GM18517 (cell line): ENCODE data around the gene RABL3.
A peak's percentile ranks its signal among the peaks of the same experiment; 100 is the strongest.
"Not testable (repeated sequence)": the region's sequence is repeated elsewhere in the genome, so short reads cannot be mapped to it uniquely, and the experiment has no call there.

Experiments
- ATAC-seq: cut with Tn5 transposase; IDR thresholded peaks from one replicate; pipeline ENCODE4 v1.9.1; 2021; ENCODE audit warnings: mild to moderate bottlenecking, moderate library complexity; ENCODE audit not compliant: unreplicated experiment

The RABL3 gene

DNA sequence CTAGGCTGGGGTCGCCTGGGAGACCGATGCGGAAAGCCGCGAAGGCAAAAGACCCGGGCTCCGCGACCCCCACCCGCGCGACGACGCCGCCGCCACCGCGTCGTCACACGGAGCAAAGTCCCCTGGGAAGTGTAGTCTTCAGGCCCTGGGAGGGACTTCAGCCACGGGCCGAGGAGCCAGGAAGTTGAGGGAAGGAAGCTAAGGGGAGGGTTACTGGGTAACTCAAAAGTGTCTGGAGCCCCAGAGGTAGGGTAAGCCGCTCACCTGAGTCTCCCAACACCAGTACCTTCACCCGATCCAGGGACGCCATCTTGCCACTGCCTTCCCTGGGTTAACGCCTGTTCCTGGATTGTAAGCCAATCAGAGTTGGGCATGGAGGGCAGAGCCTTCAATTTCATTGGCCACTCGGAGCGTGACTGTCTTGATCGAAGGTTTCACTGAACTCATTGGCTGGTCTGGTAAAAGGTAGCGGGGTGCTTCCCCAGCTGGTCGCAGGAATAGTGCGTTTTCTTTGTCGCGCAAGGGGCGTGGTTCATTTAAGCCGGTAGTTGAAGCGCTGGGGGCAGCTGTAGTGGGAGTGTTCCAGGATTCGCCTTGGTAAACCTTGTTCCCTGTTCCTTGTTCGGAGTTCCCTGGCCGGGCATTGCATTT lies at the start of gene RABL3, which contains the start of gene GTF2E1:
Gene RABL3, minus strand, starts transcription at position 319 of the 651 bp plus-strand sequence. Its CDS starts 9 bp downstream, at position 310.
Gene GTF2E1, plus strand, starts transcription at position 547 of the 651 bp plus-strand sequence. CDS start 7,809 bp downstream, outside the sequence.
- peak; percentile 99 for ATAC-seq

DNA sequence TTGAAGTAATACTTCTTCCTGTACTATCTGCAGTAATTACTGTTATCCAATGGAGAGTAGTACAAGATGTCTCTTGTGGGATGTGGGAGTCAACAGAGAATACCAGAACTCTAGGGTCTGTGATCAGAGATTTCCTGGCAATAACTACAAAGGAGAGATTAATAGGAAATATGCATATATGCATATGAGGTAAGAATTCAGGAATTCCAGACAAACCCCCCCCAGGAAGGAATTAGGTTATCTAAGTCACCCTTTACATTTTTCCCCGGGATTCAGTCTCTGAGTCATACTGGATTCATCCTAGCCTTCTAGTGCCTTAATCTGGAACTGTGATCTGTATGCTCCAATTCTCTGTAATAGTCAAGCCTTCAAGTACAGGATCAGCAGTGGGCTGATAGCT lies 49.6 kb upstream of the RABL3 start:
- no peak for ATAC-seq

DNA sequence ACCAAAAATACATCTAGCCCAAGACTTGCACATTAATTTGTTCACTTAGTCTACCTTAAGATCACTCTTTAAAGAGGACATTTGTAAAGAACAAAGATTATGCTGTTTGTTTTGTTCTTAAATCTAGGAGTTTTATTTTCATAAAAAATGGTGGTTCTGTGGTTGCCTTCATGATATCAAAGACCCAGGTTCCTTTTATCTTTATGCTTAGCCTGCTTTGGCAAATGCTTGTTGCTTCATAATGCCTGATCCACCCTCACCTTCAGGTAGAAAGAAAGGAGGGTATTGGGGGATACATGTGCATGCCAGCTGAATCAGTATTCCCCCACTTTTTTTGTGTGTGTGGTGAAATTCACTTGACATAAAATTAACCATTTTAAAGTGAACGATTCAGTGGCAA lies 48.7 kb upstream of the RABL3 start:
- no peak for ATAC-seq

DNA sequence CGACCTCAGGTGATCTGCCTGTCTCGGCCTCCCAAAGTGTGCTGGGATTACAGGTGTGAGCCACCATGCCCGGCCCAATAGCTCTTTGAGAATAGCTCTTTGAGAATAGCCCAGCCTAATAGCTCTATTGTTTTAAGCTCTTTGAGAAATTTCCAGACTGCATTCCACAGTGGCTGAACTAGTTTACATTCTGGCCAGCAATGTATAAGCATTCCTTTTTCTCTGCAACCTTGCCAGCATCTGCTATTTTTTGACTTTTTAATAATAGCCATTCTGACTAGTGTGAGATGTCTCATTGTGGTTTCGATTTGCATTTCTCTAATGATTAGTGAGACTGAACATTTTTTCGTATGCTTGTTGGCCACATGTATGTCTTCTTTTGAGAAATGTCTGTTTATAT lies 43.5 kb upstream of the RABL3 start:
- peak; percentile 76 for ATAC-seq

DNA sequence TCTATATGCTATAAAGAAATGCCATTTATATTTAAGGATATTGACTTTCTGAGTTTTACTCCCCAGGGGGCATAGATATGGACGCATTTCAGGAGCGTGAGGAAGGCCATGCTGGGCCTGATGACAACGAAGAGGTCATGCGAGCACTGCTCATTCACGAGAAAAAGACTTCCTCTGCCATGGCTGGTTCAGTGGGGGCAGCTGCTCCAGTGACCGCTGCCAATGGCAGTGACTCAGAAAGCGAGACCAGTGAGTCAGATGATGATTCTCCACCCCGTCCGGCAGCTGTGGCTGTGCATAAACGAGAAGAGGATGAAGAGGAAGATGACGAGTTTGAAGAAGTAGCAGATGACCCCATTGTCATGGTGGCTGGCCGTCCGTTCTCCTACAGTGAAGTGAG lies 38.7 kb upstream of the RABL3 start:
- peak; percentile 94 for ATAC-seq

DNA sequence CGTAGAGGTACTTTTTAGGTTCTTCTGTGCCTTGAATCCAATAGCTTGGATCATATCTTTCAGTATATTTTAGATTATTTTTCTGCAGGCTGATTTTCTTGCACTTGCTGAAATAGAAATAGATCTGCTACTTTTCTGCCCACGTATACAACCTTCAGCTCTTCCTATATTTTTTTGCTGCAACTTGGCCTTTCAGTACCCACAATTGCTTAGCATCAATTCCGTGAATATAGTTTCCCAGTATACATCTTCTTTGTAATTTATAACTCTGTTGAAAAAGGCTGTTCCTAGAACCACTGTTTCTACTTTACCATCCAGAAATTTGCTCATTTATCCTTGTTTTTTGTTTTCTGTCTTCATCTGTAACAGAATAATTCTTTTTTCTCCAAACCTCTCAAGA lies 36.5 kb upstream of the RABL3 start:
- no peak for ATAC-seq

- ATAC-seq, result no peak
Measured at GRCh38 chr3:120775411-120775810, 33.1 kb upstream of the RABL3 start.

GRCh38 chr3:120773932-120774331 lies 31.6 kb upstream of the RABL3 start:
- ATAC-seq, result peak; percentile 91

DNA sequence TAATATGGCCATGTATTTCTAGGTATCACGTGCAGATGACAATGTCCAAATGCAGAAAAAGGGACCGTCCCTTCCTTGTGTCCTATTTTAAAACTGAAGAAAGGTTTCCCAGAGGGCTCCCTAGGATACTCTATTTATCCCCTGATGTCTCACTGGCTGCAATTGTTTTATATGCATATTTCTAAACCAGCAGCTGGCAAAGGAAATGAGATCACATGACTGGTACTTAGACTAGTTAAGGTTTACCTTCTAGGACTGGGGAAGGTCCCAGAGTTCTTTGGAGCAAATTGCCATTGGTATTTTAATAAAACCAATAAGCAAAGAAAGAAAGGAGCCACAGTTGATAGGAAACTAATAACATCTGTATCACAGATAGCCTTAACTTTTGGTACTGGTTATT lies 29.8 kb upstream of the RABL3 start:
- no peak for ATAC-seq

DNA sequence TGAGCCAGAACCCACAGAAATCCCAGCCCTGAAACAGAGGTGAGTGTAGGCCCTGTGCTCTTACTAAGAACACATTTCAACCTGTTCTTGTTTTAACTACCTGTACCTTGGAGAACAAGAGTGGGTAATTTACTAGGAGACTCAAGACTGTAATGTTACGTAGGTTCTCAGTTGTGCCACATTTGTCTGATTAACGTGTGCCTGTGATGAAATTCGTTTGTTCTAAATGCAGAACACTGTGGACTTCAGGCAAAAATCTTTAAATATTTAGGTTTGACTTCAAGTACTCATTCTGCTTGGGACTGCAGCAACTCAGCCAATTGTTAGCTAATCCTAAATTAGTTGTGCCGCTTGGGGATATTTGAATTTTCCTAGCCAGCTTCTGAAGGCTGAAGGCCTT lies 28.6 kb upstream of the RABL3 start:
- no peak for ATAC-seq

DNA sequence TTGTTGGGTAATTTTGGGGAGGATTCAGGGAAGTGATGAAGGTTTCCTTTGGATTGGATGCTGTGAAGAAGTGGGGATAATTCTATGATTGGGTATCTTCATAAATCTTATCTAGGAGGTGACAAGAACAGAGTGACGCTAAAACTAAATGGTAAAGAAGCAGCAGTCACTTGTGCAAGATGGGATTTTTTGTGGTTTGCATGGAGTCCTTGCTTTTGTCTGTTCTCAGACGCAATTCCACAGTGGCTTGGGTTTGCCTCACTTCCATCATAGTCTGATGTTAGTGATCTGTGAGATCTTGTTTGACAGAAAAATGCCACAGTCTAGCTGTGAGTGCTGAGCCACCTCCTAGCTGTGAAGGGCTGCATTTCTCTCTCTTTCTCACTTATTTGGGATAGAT lies 27.1 kb upstream of the RABL3 start:
- ATAC-seq, result no peak

- no peak for ATAC-seq
Measured at GRCh38 chr3:120767106-120767505, 24.8 kb upstream of the RABL3 start.

GRCh38 chr3:120766576-120766975 lies 24.3 kb upstream of the RABL3 start:
- no peak for ATAC-seq

- ATAC-seq, result peak; percentile 81
Measured at GRCh38 chr3:120765830-120766493, 23.6 kb upstream of the RABL3 start.

- ATAC-seq, result peak; percentile 12
Measured at GRCh38 chr3:120764206-120764605, 21.9 kb upstream of the RABL3 start.

GRCh38 chr3:120763601-120764000 lies 21.3 kb upstream of the RABL3 start:
- ATAC-seq, result peak; percentile 80

GRCh38 chr3:120762615-120763014 lies 20.3 kb upstream of the RABL3 start:
- ATAC-seq, result no peak

DNA sequence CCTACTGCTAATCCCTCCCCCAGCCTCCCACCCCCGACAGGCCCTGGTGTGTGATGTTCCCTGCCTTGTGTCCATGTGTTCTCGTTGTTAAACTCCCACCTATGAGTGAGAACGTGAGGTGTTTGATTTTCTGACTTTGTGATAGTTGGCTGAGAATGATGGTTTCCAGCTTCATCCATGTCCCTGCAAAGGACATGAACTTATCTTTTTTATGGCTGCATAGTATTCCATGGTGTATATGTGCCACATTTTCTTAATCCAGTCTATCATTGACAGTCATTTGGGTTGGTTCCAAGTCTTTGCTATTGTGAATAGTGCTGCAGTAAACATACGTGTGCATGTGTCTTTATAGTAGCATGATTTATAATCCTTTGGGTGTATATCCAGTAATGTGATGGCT lies 16.2 kb upstream of the RABL3 start:
- ATAC-seq, result not testable (repeated sequence)

DNA sequence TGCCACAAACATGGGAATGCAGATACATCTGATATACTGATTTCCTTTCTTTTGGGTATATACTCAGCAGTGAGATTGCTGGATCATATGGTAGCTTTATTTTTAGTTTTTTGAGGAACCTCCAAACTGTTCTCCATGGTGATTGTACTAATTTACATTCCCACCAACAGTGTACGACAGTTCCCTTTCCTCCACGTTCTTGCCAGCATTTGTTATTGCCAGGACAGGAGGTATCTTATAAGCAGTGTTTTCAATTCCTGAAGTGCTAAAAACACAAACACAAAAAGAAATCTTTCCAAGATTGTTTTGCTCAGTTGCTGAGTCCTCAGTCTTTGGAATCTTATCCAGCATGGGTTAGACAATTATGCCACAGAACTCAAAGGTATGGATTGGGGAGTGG lies 13.7 kb upstream of the RABL3 start:
- ATAC-seq, result no peak

GRCh38 chr3:120753810-120754209 lies 11.5 kb upstream of the RABL3 start:
- no peak for ATAC-seq

GRCh38 chr3:120752865-120753264 lies 10.5 kb upstream of the RABL3 start:
- ATAC-seq, result no peak

DNA sequence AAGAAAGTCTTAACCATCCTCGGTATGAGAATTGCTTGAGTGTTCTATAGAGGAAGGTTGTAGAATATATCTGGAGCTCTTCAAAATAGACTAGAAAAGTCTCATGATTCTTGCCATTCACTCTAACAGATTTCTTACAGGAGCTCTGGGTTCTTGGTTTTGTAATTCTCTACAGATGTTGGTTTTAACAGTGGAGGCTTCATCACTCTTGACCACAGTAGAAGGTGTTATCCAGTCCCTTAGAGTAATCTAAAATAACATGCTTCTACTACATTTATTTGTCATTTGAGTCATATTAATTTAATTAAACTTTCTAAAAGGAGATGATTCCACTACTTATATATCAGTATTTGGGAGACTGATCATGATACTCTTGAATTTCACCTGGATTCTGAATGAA lies 9.9 kb upstream of the RABL3 start:
- ATAC-seq, result no peak

DNA sequence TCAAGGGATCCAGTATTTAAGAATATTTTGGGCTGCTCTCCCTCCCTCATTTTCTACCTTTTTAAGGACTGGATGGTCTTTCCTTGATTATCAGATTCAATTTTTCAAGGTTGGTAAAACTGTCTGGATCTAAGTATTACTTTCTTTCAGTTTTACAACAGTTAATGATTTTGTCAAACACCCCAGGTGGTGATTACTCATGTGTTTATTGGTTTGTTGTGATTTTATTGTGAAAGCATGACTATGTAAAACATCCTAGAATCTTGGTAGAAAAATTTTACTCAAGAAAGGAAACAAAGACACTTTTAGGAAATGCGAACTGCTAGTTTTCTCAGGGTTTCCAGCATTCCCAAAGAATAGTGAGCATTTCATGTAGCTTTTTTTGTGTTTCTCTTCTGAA lies 7.5 kb upstream of the RABL3 start:
- ATAC-seq, result no peak
